Heart right ventricle (tissue), 16 donors: ENCODE results near the gene RAPGEF5. TPM values are rescaled to one million over a fixed set of nuclear protein-coding genes. Genes with fewer than 3 reads are reported as not detected.

Source experiments
- ATAC-seq, 8 donors: fragments of 200-7000 bp; cut with Tn5 transposase; one replicate each; pipeline ENCODE4 v1.9.1; 2020; ENCODE audit warnings: mild to moderate bottlenecking in 8 of 8, moderate library complexity in 8 of 8, moderate number of reproducible peaks in 1 of 8
- DNase-seq, 2 donors: peaks; one replicate each; pipeline ENCODE4 v3.0.0-alpha.2; 2020
- H3K27ac ChIP-seq, 10 donors: fragments of 200-600 bp; sonication (generic) in 2 of 10; one replicate each; pipeline versions ENCODE4 v1.5.0 to v1.8.0; 2020 to 2022; ENCODE audit warnings: mild to moderate bottlenecking in 3 of 10
- H3K27me3 ChIP-seq, 7 donors: fragments of 200-600 bp; one replicate each; pipeline ENCODE4 v1.8.0; 2021 to 2022; ENCODE audit warnings: mild to moderate bottlenecking in 2 of 7
- H3K36me3 ChIP-seq, 9 donors: fragments of 200-600 bp; sonication (generic) in 1 of 9; one replicate each; pipeline versions ENCODE4 v1.5.0 to v1.8.0; 2020 to 2022; ENCODE audit warnings: mild to moderate bottlenecking in 2 of 9
- H3K4me1 ChIP-seq, 9 donors: fragments of 200-600 bp; sonication (generic) in 1 of 9; one replicate each; pipeline versions ENCODE4 v1.5.0 to v1.8.0; 2020 to 2022; ENCODE audit warnings: mild to moderate bottlenecking in 4 of 9
- H3K4me3 ChIP-seq, 10 donors: fragments of 200-600 bp; sonication (generic) in 2 of 10; one replicate each; pipeline versions ENCODE4 v1.5.0 to v1.8.0; 2020 to 2022; ENCODE audit warnings: mild to moderate bottlenecking in 7 of 10, moderate library complexity in 2 of 10
- H3K9me3 ChIP-seq, 11 donors: fragments of 200-600 bp in 10 of 11; sonication (generic) in 2 of 11; one replicate each; pipeline versions ENCODE4 v1.5.0 to v1.8.0; 2013 to 2022; ENCODE audit warnings: mild to moderate bottlenecking in 2 of 11, control low read depth in 1 of 11, moderate library complexity in 1 of 11
- CTCF ChIP-seq, 9 donors: fragments of 200-600 bp; sonication (generic) in 2 of 9; IDR thresholded peaks; one replicate each; pipeline versions ENCODE4 v1.5.0 to v1.8.0; 2021 to 2022; ENCODE audit warnings: antibody characterized with exemption in 9 of 9, mild to moderate bottlenecking in 5 of 9, moderate library complexity in 1 of 9
- WGBS, 2 donors: extraction: QIAGEN DNeasy Blood & Tissue Kit; methylation state at CpG; one replicate each; pipeline ENCODE4 v1.1.7; 2013; ENCODE audit warnings: inconsistent platforms in 1 of 2; 5-methylcytosine and 5-hydroxymethylcytosine counted together
- intact Hi-C, 10 donors: fragments of 100-400 bp; cut with DNase I; formaldehyde crosslinking; loops; one replicate each; pipeline versions ENCODE4 v1.11.1 to v1.14.2; 2022
- polyA plus RNA-seq, 2 donors: library from polyadenylated mRNA; stranded (reverse); fragments of 200-250 nt; gene quantifications; one replicate each; pipeline ENCODE4 v1.2.3, GENCODE V29; 2013
- total RNA-seq, 10 donors: library from RNA; stranded (reverse); fragmentation: NEBNext Ultra II Directional in 3 of 10; extraction: Animal tissue kit (Norgen Biotek cat#: 25700) in 3 of 10; gene quantifications; one replicate each; pipeline versions ENCODE4 v1.2.1 to v1.2.4, GENCODE V29; 2021 to 2023
- donor health status: Arrhythmogenic right ventricular cardiomyopathy.
- donor health status: ischemic (EF 13 %, LVEDD 7.1; RV severe dilation, severe dysfunction).
- donor health status: healthy with polysubstance abuse.
- donor health status: DM: no; HTN: yes; CAD: no.
- donor health status: DM: no; HTN: no; CAD: no.
- donor health status: ischemic (EF 25% LVEDD 6.9; RV normal size, moderate dysfunction).
- donor health status: ischemic (EF 25% LVEDD 5.7; RV mildly dilated, moderate dysfunction).
- donor health status: healthy.
- donor health status: DM: yes; HTN: yes; CAD: no.
- donor health status: Ischemic cardiomyopathy.
- donor health status: ischemic (EF 35%, LVEDD 5.7; RV mildly dilated, moderate dysfunction).
- donor health status: nonischemic (EF 11% LVEDD 7.7; RV severe dilation, severe dysfunction).
- donor health status: DM: yes; HTN: yes; CAD: no.
- donor health status: PGD.
- donor health status: ischemic (EF 29% LVEDD 5.4; RV normal size, mild dysfunction).
- donor health status: nonischemic (EF 23%, LVEDD 6.1; RV moderate dilation, normal function).

Gene RAPGEF5
- total and polyA plus RNA-seq, 12 donors = 4.3 to 33.3 (median 14.3) TPM

GRCh38 chr7:22115689-22116088 is 241.3 kb downstream of the RAPGEF5 start:
- H3K36me3 ChIP-seq = peaks cover 0 to 43% (median 6%) of the 10 kb centered on the region in 9 donors
- H3K27me3 ChIP-seq = no peaks in the 10 kb centered on the region
- no peaks in the 10 kb centered on the region for H3K9me3 ChIP-seq
- no peak for ATAC-seq
- WGBS, 2 donors = 84 to 91% methylated on average over 5 of the region's 5 CpGs
- peaks cover 0 to 18% (median 0%) of the 10 kb centered on the region in 9 donors for H3K4me1 ChIP-seq
- H3K4me3 ChIP-seq = no peak overlapping the region
- no peak for TF ChIP-seq CTCF (IDR thresholded peaks at IDR 0.05)
- intact Hi-C loops = loop anchor here in 3 of 10 donors (10.0 kb wide), 2 partner anchors 139 to 179 kb away; no protein-coding TSS in a partner anchor
- no peak for DNase-seq
- H3K27ac ChIP-seq = peak overlapping the region in 7 of 10 donors; percentile 27 to 61 (median 37)

- intact Hi-C loops = loop anchor here in 5 of 10 donors (5.0 to 10.0 kb wide), 4 partner anchors 140 to 183 kb away; no protein-coding TSS in a partner anchor
- no peak for TF ChIP-seq CTCF (IDR thresholded peaks at IDR 0.05)
- DNase-seq = peak in 1 of 2 donors; percentile 31
Measured at GRCh38 chr7:22114440-22114981, 242.4 kb downstream of the RAPGEF5 start.

GRCh38 chr7:22113041-22113440 is 243.9 kb downstream of the RAPGEF5 start:
- peaks cover 0 to 26% (median 8%) of the 10 kb centered on the region in 9 donors for H3K4me1 ChIP-seq
- H3K4me3 ChIP-seq = no peak overlapping the region
- peaks cover 0 to 7% (median 0%) of the 10 kb centered on the region in 7 donors for H3K27me3 ChIP-seq
- 67 to 72% methylated on average over 3 of the region's 3 CpGs for WGBS, 2 donors
- H3K9me3 ChIP-seq = no peaks in the 10 kb centered on the region
- no peak for DNase-seq
- no peak overlapping the region for H3K27ac ChIP-seq
- peaks cover 0 to 16% (median 0%) of the 10 kb centered on the region in 9 donors for H3K36me3 ChIP-seq
- intact Hi-C loops = loop anchor here in 6 of 10 donors (2.0 to 10.0 kb wide), 5 partner anchors 142 to 376 kb away; no protein-coding TSS in a partner anchor
- no peak for TF ChIP-seq CTCF (IDR thresholded peaks at IDR 0.05)
- no peak for ATAC-seq

More at GRCh38 chr7:22114440-22114981, 242.4 kb downstream of the RAPGEF5 start:
- peaks cover 0 to 31% (median 0%) of the 10 kb centered on the region in 9 donors for H3K36me3 ChIP-seq
- no peaks in the 10 kb centered on the region for H3K9me3 ChIP-seq
- H3K4me1 ChIP-seq = peaks cover 0 to 26% (median 8%) of the 10 kb centered on the region in 9 donors
- peak overlapping the region in 7 of 10 donors; percentile 25 to 61 (median 34) for H3K27ac ChIP-seq
- ATAC-seq = peak in 7 of 8 donors; percentile 31 to 85 (median 70)
- no peaks in the 10 kb centered on the region for H3K27me3 ChIP-seq
- 68 to 70% methylated on average over 7 of the region's 7 CpGs for WGBS, 2 donors
- no peak overlapping the region for H3K4me3 ChIP-seq

- H3K9me3 ChIP-seq = no peaks in the 10 kb centered on the region
- intact Hi-C loops = loop anchor here (2.0 to 10.0 kb wide), 7 partner anchors 143 to 377 kb away; no protein-coding TSS in a partner anchor
- peaks cover 0 to 7% (median 0%) of the 10 kb centered on the region in 7 donors for H3K27me3 ChIP-seq
- no peak overlapping the region for H3K4me3 ChIP-seq
- WGBS, 2 donors = 78 to 82% methylated on average over 4 of the region's 4 CpGs
- ATAC-seq = no peak
- no peak for TF ChIP-seq CTCF (IDR thresholded peaks at IDR 0.05)
- DNase-seq = no peak
- peak overlapping the region in 1 of 10 donors; percentile 29 for H3K27ac ChIP-seq
- peaks cover 0 to 26% (median 8%) of the 10 kb centered on the region in 9 donors for H3K4me1 ChIP-seq
- H3K36me3 ChIP-seq = peaks cover 0 to 4% (median 0%) of the 10 kb centered on the region in 9 donors
Measured at GRCh38 chr7:22111661-22112060, 245.3 kb downstream of the RAPGEF5 start.
